HFFc6 (cell line): ENCODE results near the gene SYTL1. TPM values are rescaled to one million over a fixed set of nuclear protein-coding genes. Genes with fewer than 3 reads are reported as not detected.

Experiments
- DNase-seq: peaks from one replicate; pipeline ENCODE4 v3.0.0-alpha.2; 2018
- H3K27ac Mint-ChIP-seq: 2 replicates; pipeline ENCODE4 v1.8.0; 2020; ENCODE audit warnings: mild to moderate bottlenecking, mixed read lengths
- H3K27me3 Mint-ChIP-seq: 2 replicates; pipeline ENCODE4 v1.8.0; 2021; ENCODE audit warnings: mild to moderate bottlenecking, moderate library complexity, mixed read lengths; ENCODE audit not compliant: insufficient read depth
- H3K36me3 Mint-ChIP-seq: 2 replicates; pipeline ENCODE4 v1.8.0; 2021; ENCODE audit warnings: low read depth, mixed read lengths
- H3K4me1 Mint-ChIP-seq: 2 replicates; pipeline ENCODE4 v1.8.0; 2020; ENCODE audit warnings: low read depth, mixed read lengths
- H3K4me3 Mint-ChIP-seq: 2 replicates; pipeline ENCODE4 v1.8.0; 2020; ENCODE audit warnings: mild to moderate bottlenecking, moderate library complexity, mixed read lengths
- H3K9me3 Mint-ChIP-seq: 2 replicates; pipeline ENCODE4 v1.8.0; 2020; ENCODE audit warnings: mild to moderate bottlenecking, mixed read lengths
- total RNA-seq, 6 experiments: library from RNA; stranded (reverse); fragmentation: NEBNext Ultra II Directional; extraction: Animal tissue kit (Norgen Biotek cat#: 25700); gene quantifications; 2 replicates in 1 of 6; 3 replicates in 5 of 6; pipeline ENCODE4 v1.2.3, GENCODE V29; 2021
- TF ChIP-seq, protein P1 (sequence below): fragments of 200-600 bp; sonication (generic); IDR thresholded peaks from 2 replicates; pipeline ENCODE4 v1.5.0; 2021; ENCODE audit warnings: antibody characterized with exemption, mild to moderate bottlenecking

SYTL1 gene
- total RNA-seq, 6 experiments from 2014 or later = 0.08 to 0.45 TPM; not detected in 4

DNA sequence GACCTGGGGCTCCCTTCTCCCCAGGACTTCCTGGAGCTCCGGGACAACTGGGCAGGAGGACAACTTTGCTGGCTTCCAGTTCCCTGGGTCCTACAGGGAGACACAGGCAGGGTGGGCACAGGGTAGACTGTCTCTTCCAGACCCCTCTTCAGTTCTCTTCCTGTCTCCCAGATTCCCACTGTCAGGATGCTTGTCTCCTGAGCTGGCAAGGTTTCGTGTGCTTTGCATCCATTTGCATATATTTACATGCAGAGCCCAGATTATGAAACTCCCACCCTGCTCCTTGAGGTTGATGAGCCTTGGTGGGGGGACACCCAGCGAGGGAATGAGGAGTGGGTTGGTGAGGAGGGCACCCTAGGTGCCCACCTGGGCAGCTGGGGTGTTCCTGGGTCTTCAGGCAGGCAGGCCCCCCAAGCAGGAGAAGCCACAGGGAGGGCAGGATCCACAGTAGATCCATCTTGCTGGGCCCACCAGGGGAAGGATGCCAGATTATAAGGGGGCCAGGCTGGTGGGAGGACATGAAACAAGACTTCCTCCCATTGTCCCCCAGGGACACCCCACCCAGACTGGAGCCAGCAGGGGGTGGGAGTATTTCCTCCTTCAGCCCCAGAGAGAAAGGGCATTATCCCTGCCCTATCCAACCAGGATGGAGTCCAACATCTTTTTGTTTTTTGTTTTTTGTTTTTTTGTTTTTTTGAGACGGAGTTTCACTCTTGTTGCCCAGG, 32.7 kb downstream of the SYTL1 start, which contains the start of gene FCN3:
Gene FCN3, minus strand, starts transcription at position 463 of the 725 bp plus-strand sequence. Its CDS starts 6 bp downstream, at position 457.
- TF ChIP-seq, protein P1, sequence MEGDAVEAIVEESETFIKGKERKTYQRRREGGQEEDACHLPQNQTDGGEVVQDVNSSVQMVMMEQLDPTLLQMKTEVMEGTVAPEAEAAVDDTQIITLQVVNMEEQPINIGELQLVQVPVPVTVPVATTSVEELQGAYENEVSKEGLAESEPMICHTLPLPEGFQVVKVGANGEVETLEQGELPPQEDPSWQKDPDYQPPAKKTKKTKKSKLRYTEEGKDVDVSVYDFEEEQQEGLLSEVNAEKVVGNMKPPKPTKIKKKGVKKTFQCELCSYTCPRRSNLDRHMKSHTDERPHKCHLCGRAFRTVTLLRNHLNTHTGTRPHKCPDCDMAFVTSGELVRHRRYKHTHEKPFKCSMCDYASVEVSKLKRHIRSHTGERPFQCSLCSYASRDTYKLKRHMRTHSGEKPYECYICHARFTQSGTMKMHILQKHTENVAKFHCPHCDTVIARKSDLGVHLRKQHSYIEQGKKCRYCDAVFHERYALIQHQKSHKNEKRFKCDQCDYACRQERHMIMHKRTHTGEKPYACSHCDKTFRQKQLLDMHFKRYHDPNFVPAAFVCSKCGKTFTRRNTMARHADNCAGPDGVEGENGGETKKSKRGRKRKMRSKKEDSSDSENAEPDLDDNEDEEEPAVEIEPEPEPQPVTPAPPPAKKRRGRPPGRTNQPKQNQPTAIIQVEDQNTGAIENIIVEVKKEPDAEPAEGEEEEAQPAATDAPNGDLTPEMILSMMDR = no peak
- Mint-ChIP-seq H3K4me3 (no peak within 1 kb of the TSS), H3K27me3 (peaks cover 11% of the 10 kb centered on the region; the same call in 1 of the 2 replicates), H3K4me1 (peaks cover 10% of the 10 kb centered on the region), H3K36me3 (no peaks in the 10 kb centered on the region), H3K27ac (no peak within 1 kb of the TSS), H3K9me3 (no peaks in the 10 kb centered on the region)
- no peak for DNase-seq

DNA sequence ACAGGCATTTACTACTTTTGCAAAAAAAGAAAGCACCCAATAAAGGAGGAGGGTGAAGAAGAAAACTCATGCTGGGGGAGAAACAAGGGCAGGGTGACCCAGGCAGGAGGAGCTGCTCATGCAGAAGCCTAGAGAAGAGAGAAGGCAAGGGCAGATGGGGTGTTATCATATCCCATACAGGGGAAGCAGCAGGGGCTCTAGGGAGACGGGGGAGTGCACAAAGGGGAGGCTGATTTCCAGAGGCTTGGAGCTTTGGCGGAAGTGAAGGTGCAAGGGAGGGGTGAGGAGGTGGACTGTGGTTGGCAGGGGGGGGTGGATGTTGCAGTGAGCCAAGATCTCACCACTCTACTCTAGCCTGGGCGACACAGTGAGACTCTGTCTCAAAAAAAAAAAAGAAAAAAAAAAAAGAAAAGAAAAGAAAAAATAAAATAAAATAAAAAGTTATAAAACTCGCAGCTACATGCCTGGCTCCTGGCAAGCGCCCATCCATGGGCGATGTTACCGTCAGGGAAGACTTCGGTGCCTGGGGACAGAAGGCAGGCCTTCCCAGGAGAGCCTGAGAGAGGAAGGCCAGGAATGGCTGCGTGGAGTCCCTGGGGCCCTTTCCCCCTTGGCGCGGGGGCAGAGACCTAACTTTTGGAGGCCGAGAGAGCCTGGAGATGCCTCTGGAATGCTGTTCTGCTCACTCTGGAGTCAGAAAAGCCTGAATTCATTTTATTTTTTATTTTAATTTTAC, 36.1 kb downstream of the SYTL1 start:
- no peaks in the 10 kb centered on the region for H3K36me3 Mint-ChIP-seq
- no peak overlapping the region for H3K4me3 Mint-ChIP-seq
- no peak for DNase-seq

GRCh38 chr1:27379564-27380122, 37.8 kb downstream of the SYTL1 start:
- no peak for DNase-seq
- TF ChIP-seq, protein P1 = no peak
- Mint-ChIP-seq H3K9me3 (no peaks in the 10 kb centered on the region), H3K36me3 (no peaks in the 10 kb centered on the region), H3K27ac (no peak overlapping the region), H3K27me3 (peaks cover 9% of the 10 kb centered on the region), H3K4me1 (no peaks in the 10 kb centered on the region), H3K4me3 (no peak overlapping the region)

More for the DNA sequence above, 36.1 kb downstream of the SYTL1 start:
- Mint-ChIP-seq H3K27ac (no peak overlapping the region), H3K27me3 (peaks cover 16% of the 10 kb centered on the region), H3K9me3 (no peaks in the 10 kb centered on the region), H3K4me1 (no peaks in the 10 kb centered on the region)
- TF ChIP-seq, protein P1 = no peak

DNA sequence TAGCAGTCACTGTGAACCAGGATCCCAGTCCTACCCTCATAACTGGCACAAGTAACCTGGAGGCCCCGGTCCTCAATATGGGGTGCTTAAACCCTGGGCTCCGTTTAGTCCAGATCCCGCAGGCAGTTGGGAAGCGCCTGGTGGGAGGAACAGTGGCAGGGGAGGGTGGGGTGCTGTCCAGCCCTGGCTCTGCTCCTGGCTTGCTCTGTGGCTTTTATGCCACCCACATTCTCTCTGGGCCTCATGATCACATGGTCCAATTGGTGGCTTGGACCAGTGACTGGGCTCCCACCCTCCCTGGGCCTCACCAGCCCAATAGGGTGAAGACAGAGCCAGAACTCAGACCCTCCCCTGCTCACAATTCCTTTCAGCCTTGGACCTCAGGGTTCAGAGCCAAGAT, 38.4 kb downstream of the SYTL1 start:
- TF ChIP-seq, protein P1 = no peak
- no peak for DNase-seq

GRCh38 chr1:27380766-27381733, 39.2 kb downstream of the SYTL1 start:
- peaks cover 9% of the 10 kb centered on the region for H3K27me3 Mint-ChIP-seq
- no peaks in the 10 kb centered on the region for H3K36me3 Mint-ChIP-seq
- no peaks in the 10 kb centered on the region for H3K4me1 Mint-ChIP-seq
- no peak overlapping the region for H3K27ac Mint-ChIP-seq
- DNase-seq = no peak
- no peak overlapping the region for H3K4me3 Mint-ChIP-seq
- TF ChIP-seq, protein P1 = no peak
- no peaks in the 10 kb centered on the region for H3K9me3 Mint-ChIP-seq

More for the DNA sequence above, 38.4 kb downstream of the SYTL1 start:
- Mint-ChIP-seq H3K4me3 (no peak overlapping the region), H3K27ac (no peak overlapping the region), H3K36me3 (no peaks in the 10 kb centered on the region), H3K4me1 (no peaks in the 10 kb centered on the region), H3K27me3 (peaks cover 9% of the 10 kb centered on the region), H3K9me3 (no peaks in the 10 kb centered on the region)
